PC-3 (cell line): ENCODE data around the gene TRIM45. TPM values are rescaled to one million over a fixed set of nuclear protein-coding genes. Genes with fewer than 3 reads are reported as not detected.

Experiments
- ATAC-seq: fragments of 200-7000 bp; cut with Tn5 transposase; 2 replicates; pipeline ENCODE4 v1.9.1; 2020; ENCODE audit warnings: mild to moderate bottlenecking, moderate library complexity
- BruUV-seq: library from RNA; stranded (reverse); fragments of 400-500 nt; replicated peaks from 2 replicates; lab custom pipeline; 2021; lab: Mats Ljungman, UMichigan
- CTCF ChIA-PET: fragments of 300-600 bp; sonication (Branson Sonifier 250); formaldehyde crosslinking; loops from one replicate; lab custom pipeline; 2022; ENCODE audit warnings: antibody characterized with exemption; lab: Charles Lee
- POLR2A ChIA-PET: fragments of 300-600 bp; sonication (Branson Sonifier 250); formaldehyde crosslinking; loops from one replicate; lab custom pipeline; 2022; ENCODE audit warnings: antibody characterized with exemption; ENCODE audit not compliant: unreplicated experiment; lab: Charles Lee
- DNase-seq: peaks from one replicate; pipeline ENCODE4 v3.0.0-alpha.2; 2015
- H2AFZ ChIP-seq: fragments of 300-600 bp; sonication (generic); 2 replicates; pipeline ENCODE4 v1.6.0; 2016; ENCODE audit warnings: antibody characterized with exemption, low read length
- H3F3A ChIP-seq: fragments of 300-600 bp; sonication (generic); one replicate; pipeline ENCODE4 v1.6.0; 2017; ENCODE audit warnings: antibody characterized with exemption, low read length, control low read depth, mild to moderate bottlenecking; ENCODE audit not compliant: unreplicated experiment
- H3K27ac ChIP-seq: fragments of 300-600 bp; sonication (generic); 2 replicates; pipeline ENCODE4 v1.5.1; 2016; ENCODE audit warnings: mild to moderate bottlenecking, low read length
- H3K27me3 ChIP-seq: fragments of 300-600 bp; sonication (generic); 2 replicates; pipeline ENCODE4 v1.6.1; 2016; ENCODE audit warnings: low read length, mixed read lengths
- H3K36me3 ChIP-seq: fragments of 300-600 bp; sonication (generic); 2 replicates; pipeline ENCODE4 v1.6.1; 2016; ENCODE audit warnings: low read depth, mixed run types, low read length, mixed read lengths
- H3K4me1 ChIP-seq: fragments of 300-600 bp; sonication (generic); 2 replicates; pipeline ENCODE4 v1.5.1; 2016; ENCODE audit warnings: low read length; ENCODE audit not compliant: insufficient read depth
- H3K4me2 ChIP-seq: fragments of 300-600 bp; sonication (generic); 2 replicates; pipeline ENCODE4 v1.6.0; 2016; ENCODE audit warnings: low read length
- H3K4me3 ChIP-seq: fragments of 300-600 bp; sonication (generic); 2 replicates; pipeline ENCODE4 v1.5.1; 2016; ENCODE audit warnings: mild to moderate bottlenecking, low read length, mixed read lengths
- H3K79me2 ChIP-seq: fragments of 300-600 bp; sonication (generic); 2 replicates; pipeline ENCODE4 v1.6.1; 2017; ENCODE audit warnings: low read length, mixed read lengths
- H3K9ac ChIP-seq: fragments of 300-600 bp; sonication (generic); 2 replicates; pipeline ENCODE4 v1.6.0; 2016; ENCODE audit warnings: mild to moderate bottlenecking, low read length
- H3K9me2 ChIP-seq: fragments of 300-600 bp; sonication (generic); replicated peaks from 2 replicates; pipeline ENCODE4 v1.6.1; 2016; ENCODE audit warnings: mixed run types, low read length, mixed read lengths
- H3K9me3 ChIP-seq: fragments of 300-600 bp; sonication (generic); 2 replicates; pipeline ENCODE4 v1.6.1; 2016; ENCODE audit warnings: low read length, mixed read lengths
- H4K20me1 ChIP-seq: fragments of 300-600 bp; sonication (generic); 2 replicates; pipeline ENCODE4 v1.6.1; 2016; ENCODE audit warnings: low read length, mixed read lengths
- EZH2 ChIP-seq: fragments of 300-600 bp; sonication (generic); IDR thresholded peaks from one replicate; pipeline ENCODE4 v1.6.1; 2017; ENCODE audit warnings: antibody characterized with exemption, mild to moderate bottlenecking, low read length; ENCODE audit not compliant: unreplicated experiment
- EZH2phosphoT487 ChIP-seq: fragments of 300-600 bp; sonication (generic); IDR thresholded peaks from 2 replicates; pipeline ENCODE4 v1.6.1; 2018; ENCODE audit warnings: mild to moderate bottlenecking, antibody characterized with exemption, low read length, borderline replicate concordance
- intact Hi-C: fragments of 100-400 bp; cut with micrococcal nuclease; formaldehyde crosslinking; loops from 2 replicates; pipeline ENCODE4 v1.9.0; 2023
- total RNA-seq: library from RNA; depleted of rRNA; stranded (reverse); fragments of >200 nt; gene quantifications from 2 replicates; pipeline ENCODE4 v1.2.3, GENCODE V29; 2014
- TF ChIP-seq, protein P1 (sequence below): fragments of 300-600 bp; sonication (generic); conservative IDR thresholded peaks from 2 replicates; pipeline ENCODE4 v1.5.1; 2017; ENCODE audit warnings: antibody characterized with exemption, low read depth, mild to moderate bottlenecking, low read length

TRIM45 gene
- total RNA-seq, 1 experiment from 2014 or later, result 4.3 TPM

DNA sequence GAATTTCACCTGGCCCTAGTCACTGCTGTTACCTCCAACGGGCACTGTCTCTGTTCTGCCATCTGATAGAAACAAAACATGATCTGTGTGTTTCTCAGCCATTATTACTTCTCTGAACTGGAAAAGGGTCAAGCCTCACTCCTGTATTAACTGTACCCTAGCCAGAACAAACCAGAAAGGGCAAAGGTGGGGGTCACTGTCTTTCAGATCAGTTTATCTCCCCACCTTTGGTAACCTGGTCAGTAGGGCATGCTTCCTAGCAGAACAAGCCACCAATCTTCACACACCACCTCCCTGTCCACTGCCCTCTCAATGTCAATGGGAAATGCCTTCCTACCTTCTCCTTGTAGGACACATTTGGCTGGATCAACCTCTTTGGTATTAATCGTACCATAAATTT lies 3.9 kb downstream of the TRIM45 start:
- Histone ChIP-seq H3K4me1 (peaks cover 15% of the 10 kb centered on the region), H3K4me2 (no peak overlapping the region), H3K79me2 (no peaks in the 10 kb centered on the region), H3K9me3 (no peaks in the 10 kb centered on the region), H3K27me3 (no peaks in the 10 kb centered on the region), H4K20me1 (no peaks in the 10 kb centered on the region), H3K4me3 (no peak overlapping the region), H3K9ac (no peak overlapping the region), H3K36me3 (no peaks in the 10 kb centered on the region; the same call in 1 of the 2 replicates), H3K27ac (no peak overlapping the region), H3K9me2 (no peaks in the 10 kb centered on the region), H3F3A (no peaks in the 10 kb centered on the region), H2AFZ (no peak overlapping the region)
- POLR2A ChIA-PET, result no interaction called here
- no peak for TF ChIP-seq EZH2phosphoT487
- TF ChIP-seq, protein P1, sequence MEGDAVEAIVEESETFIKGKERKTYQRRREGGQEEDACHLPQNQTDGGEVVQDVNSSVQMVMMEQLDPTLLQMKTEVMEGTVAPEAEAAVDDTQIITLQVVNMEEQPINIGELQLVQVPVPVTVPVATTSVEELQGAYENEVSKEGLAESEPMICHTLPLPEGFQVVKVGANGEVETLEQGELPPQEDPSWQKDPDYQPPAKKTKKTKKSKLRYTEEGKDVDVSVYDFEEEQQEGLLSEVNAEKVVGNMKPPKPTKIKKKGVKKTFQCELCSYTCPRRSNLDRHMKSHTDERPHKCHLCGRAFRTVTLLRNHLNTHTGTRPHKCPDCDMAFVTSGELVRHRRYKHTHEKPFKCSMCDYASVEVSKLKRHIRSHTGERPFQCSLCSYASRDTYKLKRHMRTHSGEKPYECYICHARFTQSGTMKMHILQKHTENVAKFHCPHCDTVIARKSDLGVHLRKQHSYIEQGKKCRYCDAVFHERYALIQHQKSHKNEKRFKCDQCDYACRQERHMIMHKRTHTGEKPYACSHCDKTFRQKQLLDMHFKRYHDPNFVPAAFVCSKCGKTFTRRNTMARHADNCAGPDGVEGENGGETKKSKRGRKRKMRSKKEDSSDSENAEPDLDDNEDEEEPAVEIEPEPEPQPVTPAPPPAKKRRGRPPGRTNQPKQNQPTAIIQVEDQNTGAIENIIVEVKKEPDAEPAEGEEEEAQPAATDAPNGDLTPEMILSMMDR, result no peak
- TF ChIP-seq EZH2, result no peak
- DNase-seq (no peak), ATAC-seq (no peak)
- intact Hi-C loops, result no loop called here
- CTCF ChIA-PET, result no interaction called here
- no TSS peak for BruUV-seq

DNA sequence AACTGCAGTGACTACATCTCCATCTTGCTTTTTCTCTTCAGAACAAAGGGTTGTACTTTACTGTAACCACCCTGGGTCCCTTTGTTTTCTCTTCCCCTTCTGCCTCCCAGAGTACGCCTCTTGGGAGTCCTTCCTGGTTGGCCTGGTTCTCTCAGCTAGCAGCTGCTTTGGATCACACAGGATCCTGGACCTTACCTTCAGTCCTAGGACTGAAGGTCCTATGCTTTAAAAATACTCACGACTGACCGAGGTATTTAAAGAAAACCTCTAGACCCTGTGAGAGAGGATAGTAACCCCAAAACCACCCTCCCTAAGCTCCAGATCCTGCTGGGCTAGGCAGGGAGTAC lies 4.8 kb downstream of the TRIM45 start:
- H3K27me3 ChIP-seq, result no peaks in the 10 kb centered on the region
- POLR2A ChIA-PET, result no interaction called here
- H3F3A ChIP-seq, result no peaks in the 10 kb centered on the region

DNA sequence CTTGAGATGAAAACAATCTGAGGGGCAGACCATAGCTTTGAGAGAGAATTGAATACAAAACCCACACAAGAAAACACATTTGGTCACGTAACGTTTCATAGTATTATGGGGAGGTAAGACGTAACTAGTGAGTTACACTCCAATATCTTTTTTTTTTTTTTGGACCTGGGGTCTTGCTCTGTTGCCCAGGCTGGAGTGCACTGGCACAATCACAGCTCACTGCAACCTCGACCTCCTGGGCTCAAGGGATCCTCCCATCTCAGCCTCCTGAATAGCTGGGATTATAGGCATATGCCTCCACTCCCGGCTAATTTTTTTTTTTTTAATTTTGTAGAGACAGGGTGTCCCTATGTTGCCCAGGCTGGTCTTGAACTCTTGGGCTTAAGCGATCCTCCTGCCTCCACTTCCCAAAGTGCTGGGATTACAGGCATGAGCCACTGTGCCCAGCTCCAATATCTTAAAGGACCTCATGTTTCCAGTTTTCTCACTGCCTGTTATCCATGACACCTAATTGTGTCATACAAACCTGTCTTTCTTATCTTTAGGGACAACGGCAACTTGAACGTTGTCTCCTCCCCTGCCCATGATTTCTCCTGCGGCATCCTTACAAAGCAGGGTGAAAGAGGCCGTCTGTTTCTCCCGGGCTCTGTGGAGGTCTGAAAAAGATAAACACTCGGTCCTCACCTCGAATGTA lies 5.3 kb downstream of the TRIM45 start:
- no peak overlapping the region for H3K4me2 ChIP-seq
- H3K4me3 ChIP-seq, result no peak overlapping the region
- no peaks in the 10 kb centered on the region for H3K9me3 ChIP-seq
- no peaks in the 10 kb centered on the region for H3F3A ChIP-seq
- POLR2A ChIA-PET, result no interaction called here
- no peak overlapping the region for H3K27ac ChIP-seq
- TF ChIP-seq EZH2 (no peak), EZH2phosphoT487 (no peak)
- TF ChIP-seq, protein P1, result no peak
- no peaks in the 10 kb centered on the region; the same call in 1 of the 2 replicates for H3K36me3 ChIP-seq
- ATAC-seq, result no peak
- H4K20me1 ChIP-seq, result 0 out of 2 replicates have a peak, but pooled peaks cover 1% of the 10 kb centered on the region
- no peak overlapping the region for H3K9ac ChIP-seq
- intact Hi-C loops, result no loop called here
- no peak overlapping the region for H2AFZ ChIP-seq
- BruUV-seq, result no TSS peak
- CTCF ChIA-PET, result no interaction called here
- no peaks in the 10 kb centered on the region for H3K9me2 ChIP-seq
- H3K79me2 ChIP-seq, result no peaks in the 10 kb centered on the region
- H3K27me3 ChIP-seq, result no peaks in the 10 kb centered on the region
- H3K4me1 ChIP-seq, result peaks cover 11% of the 10 kb centered on the region
- DNase-seq, result no peak

More for the DNA sequence above, 4.8 kb downstream of the TRIM45 start:
- intact Hi-C loops, result no loop called here
- no peaks in the 10 kb centered on the region for H3K9me3 ChIP-seq
- no peak overlapping the region for H3K9ac ChIP-seq
- H4K20me1 ChIP-seq, result no peaks in the 10 kb centered on the region
- DNase-seq, result no peak
- CTCF ChIA-PET, result no interaction called here
- ATAC-seq, result no peak
- H3K36me3 ChIP-seq, result no peaks in the 10 kb centered on the region; the same call in 1 of the 2 replicates
- no peak overlapping the region for H2AFZ ChIP-seq
- no peak overlapping the region for H3K4me2 ChIP-seq
- H3K4me1 ChIP-seq, result peaks cover 9% of the 10 kb centered on the region
- no peaks in the 10 kb centered on the region for H3K9me2 ChIP-seq
- no peaks in the 10 kb centered on the region for H3K79me2 ChIP-seq
- no peak overlapping the region for H3K27ac ChIP-seq
- no TSS peak for BruUV-seq
- no peak overlapping the region for H3K4me3 ChIP-seq
- TF ChIP-seq, protein P1, result no peak
- no peak for TF ChIP-seq EZH2phosphoT487
